BJ (cell line): ENCODE data around the gene CCDC106. TPM values are rescaled to one million over a fixed set of nuclear protein-coding genes. Genes with fewer than 3 reads are reported as not detected.

Experiments used
- CTCF ChIA-PET: fragments of 350-600 bp; formaldehyde crosslinking; extraction: SDS; loops from one replicate; lab custom pipeline; 2021; ENCODE audit warnings: antibody characterized with exemption, inconsistent platforms; lab: Yijun Ruan, JAX
- POLR2A ChIA-PET: fragments of 300-600 bp; sonication (Branson Sonifier 250); formaldehyde crosslinking; extraction: SDS; loops from one replicate; lab custom pipeline; 2021; ENCODE audit warnings: antibody characterized with exemption; lab: Charles Lee
- DNase-seq: peaks from one replicate; pipeline ENCODE4 v3.0.0-alpha.2; 2011; ENCODE audit warnings: low read depth
- H3K27me3 ChIP-seq: 2 replicates; pipeline ENCODE4 v1.6.0; 2011; ENCODE audit warnings: low read length; ENCODE audit not compliant: control insufficient read depth, insufficient read depth
- H3K36me3 ChIP-seq: 2 replicates; pipeline ENCODE4 v1.5.1; 2011; ENCODE audit warnings: low read length; ENCODE audit not compliant: control insufficient read depth, insufficient read depth
- H3K4me3 ChIP-seq: 2 replicates; pipeline ENCODE4 v1.5.1; 2011; ENCODE audit warnings: low read depth, mild to moderate bottlenecking, control low read depth, low read length
- CTCF ChIP-seq: IDR thresholded peaks from 2 replicates; pipeline ENCODE4 v1.5.1; 2011; ENCODE audit warnings: low read depth, mild to moderate bottlenecking, control low read depth, inconsistent platforms, low read length, moderate library complexity; ENCODE audit not compliant: insufficient read depth
- polyA plus RNA-seq: library from polyadenylated mRNA; depleted of rRNA; stranded (reverse); fragments of >200 nt; gene quantifications from 2 replicates; pipeline ENCODE4 v1.2.3, GENCODE V29; 2011; rRNA removed

The CCDC106 gene
- polyA plus RNA-seq, 1 experiment = 8.9 TPM

- POLR2A ChIA-PET = no interaction called here
- H3K36me3 ChIP-seq = peaks cover 16% of the 10 kb centered on the region
- H3K4me3 ChIP-seq = no peak overlapping the region
- no peak for DNase-seq
- no peaks in the 10 kb centered on the region for H3K27me3 ChIP-seq
- no peak for TF ChIP-seq CTCF
- CTCF ChIA-PET = interaction anchor here (0.6 kb wide), 1 partner anchor 120 kb away, joined by 4 read pairs; no protein-coding TSS in a partner anchor
Observed at GRCh38 chr19:55698256-55698655, 50.2 kb downstream of the CCDC106 start.

- no peak for DNase-seq
- Histone ChIP-seq H3K36me3 (peaks cover 17% of the 10 kb centered on the region), H3K4me3 (no peak overlapping the region), H3K27me3 (no peaks in the 10 kb centered on the region)
- ChIA-PET POLR2A (no interaction called here), CTCF (no interaction called here)
- no peak for TF ChIP-seq CTCF
Observed at GRCh38 chr19:55699221-55699620, 51.2 kb downstream of the CCDC106 start.

GRCh38 chr19:55700813-55701212, 52.8 kb downstream of the CCDC106 start:
- Histone ChIP-seq H3K36me3 (peaks cover 13% of the 10 kb centered on the region), H3K27me3 (no peaks in the 10 kb centered on the region), H3K4me3 (no peak overlapping the region)
- ChIA-PET CTCF (interaction anchor here (1.4 kb wide), 1 partner anchor 20 kb away, joined by 3 read pairs; no protein-coding TSS in a partner anchor), POLR2A (no interaction called here)
- no peak for TF ChIP-seq CTCF
- DNase-seq = no peak

- H3K36me3 ChIP-seq = peaks cover 9% of the 10 kb centered on the region
- no peak overlapping the region for H3K4me3 ChIP-seq
- CTCF ChIA-PET = interaction anchor here (1.4 kb wide), 1 partner anchor 22 kb away, joined by 3 read pairs; no protein-coding TSS in a partner anchor
- no peak for TF ChIP-seq CTCF
- POLR2A ChIA-PET = no interaction called here
- H3K27me3 ChIP-seq = no peaks in the 10 kb centered on the region
- no peak for DNase-seq
Observed at GRCh38 chr19:55702131-55702627, 54.2 kb downstream of the CCDC106 start.

Other genes starting within 250 kb of the CCDC106 start
- gene UBE2S, start 240.4 kb upstream of the CCDC106 start, polyA plus RNA-seq = 47.7 and 79.4 TPM in 2 replicates
- gene SHISA7, start 204.9 kb upstream of the CCDC106 start, polyA plus RNA-seq = not detected in 2 replicates
- gene ISOC2, start 186.6 kb upstream of the CCDC106 start, polyA plus RNA-seq = 93.8 and 123 TPM in 2 replicates
- not detected in 2 replicates for gene C19orf85, start 183.5 kb upstream of the CCDC106 start, polyA plus RNA-seq
- 0.36 and 0.48 TPM in 2 replicates for gene ZNF628, start 171.6 kb upstream of the CCDC106 start, polyA plus RNA-seq
- gene NAT14, start 163.0 kb upstream of the CCDC106 start, polyA plus RNA-seq = 20.4 and 34.8 TPM in 2 replicates
- 5.5 and 8.2 TPM in 2 replicates for gene SSC5D, start 159.8 kb upstream of the CCDC106 start, polyA plus RNA-seq
- 0.07 TPM in 1 of 2 replicates, not detected in the other for gene SBK2, start 111.1 kb upstream of the CCDC106 start, polyA plus RNA-seq
- gene SBK3, start 102.7 kb upstream of the CCDC106 start, polyA plus RNA-seq = 0.06 and 0.11 TPM in 2 replicates
- 2.6 and 3.8 TPM in 2 replicates for gene ZNF579, start 67.4 kb upstream of the CCDC106 start, polyA plus RNA-seq
- 3.7 and 4.0 TPM in 2 replicates for gene FIZ1, start 48.7 kb upstream of the CCDC106 start, polyA plus RNA-seq
- 7.8 TPM in 2 replicates for gene ZNF524, start 47.9 kb upstream of the CCDC106 start, polyA plus RNA-seq
- 1.2 and 1.4 TPM in 2 replicates for gene ZNF865, start 42.6 kb upstream of the CCDC106 start, polyA plus RNA-seq
- 2.9 and 4.5 TPM in 2 replicates for gene ZNF784, start 23.6 kb upstream of the CCDC106 start, polyA plus RNA-seq
- gene ZNF580, start 7.2 kb upstream of the CCDC106 start, polyA plus RNA-seq = 10.3 and 12.2 TPM in 2 replicates
- 22.1 and 31.3 TPM in 2 replicates for gene ZNF581, start 4.6 kb upstream of the CCDC106 start, polyA plus RNA-seq
- 152 and 170 TPM in 2 replicates for gene U2AF2, start 6.8 kb downstream of the CCDC106 start, polyA plus RNA-seq
- gene EPN1, start 27.0 kb downstream of the CCDC106 start, polyA plus RNA-seq = 31.4 and 60.8 TPM in 2 replicates
- gene NLRP9, start 90.2 kb downstream of the CCDC106 start, polyA plus RNA-seq = not detected in 2 replicates
- gene RFPL4A, start 110.9 kb downstream of the CCDC106 start, polyA plus RNA-seq = not detected in 2 replicates
- not detected in 2 replicates for gene RFPL4AL1, start 120.9 kb downstream of the CCDC106 start, polyA plus RNA-seq
- gene NLRP11, start 183.8 kb downstream of the CCDC106 start, polyA plus RNA-seq = not detected in 2 replicates
- not detected in 2 replicates for gene NLRP4, start 188.3 kb downstream of the CCDC106 start, polyA plus RNA-seq